Measurements from ENCODE around the gene SDK1. TPM values are rescaled to one million over a fixed set of nuclear protein-coding genes. Genes with fewer than 3 reads are reported as not detected.

Gene SDK1
- total and polyA plus RNA-seq, 2 experiments from 2014 or later, result 4.1 to 16.5 TPM

GRCh38 chr7:4100691-4101090 lies 799.6 kb downstream of the SDK1 start:
- H3K9me3 ChIP-seq (ENCODE audit: low read depth), result no peaks in the 10 kb centered on the region
- no peaks in the 10 kb centered on the region for H3K36me3 ChIP-seq
- no peaks in the 10 kb centered on the region for H3K27me3 ChIP-seq
- no peaks in the 10 kb centered on the region for H3K4me1 ChIP-seq (ENCODE audit: low read depth)
- TF ChIP-seq CTCF (IDR thresholded peaks at IDR 0.05; ENCODE audit: low read depth, low read length), result no peak
- no peak overlapping the region for H3K4me3 ChIP-seq
- no peak overlapping the region for H3K27ac ChIP-seq
- DNase-seq (ENCODE audit: low read depth in 1 of 2, low spot score in 1 of 2), result no peak

- Histone ChIP-seq H3K27me3 (no peaks in the 10 kb centered on the region), H3K36me3 (no peaks in the 10 kb centered on the region), H3K9me3 (ENCODE audit: low read depth) (no peaks in the 10 kb centered on the region), H3K4me1 (ENCODE audit: low read depth) (no peaks in the 10 kb centered on the region), H3K27ac (no peak overlapping the region), H3K4me3 (no peak overlapping the region)
- DNase-seq (ENCODE audit: low read depth in 1 of 2, low spot score in 1 of 2), result no peak
- no peak for TF ChIP-seq CTCF (IDR thresholded peaks at IDR 0.05; ENCODE audit: low read depth, low read length)
Observed at GRCh38 chr7:4102231-4102841, 801.3 kb downstream of the SDK1 start.

- Histone ChIP-seq H3K27me3 (no peaks in the 10 kb centered on the region), H3K4me3 (no peak overlapping the region), H3K36me3 (no peaks in the 10 kb centered on the region), H3K27ac (no peak overlapping the region), H3K9me3 (ENCODE audit: low read depth) (no peaks in the 10 kb centered on the region), H3K4me1 (ENCODE audit: low read depth) (no peaks in the 10 kb centered on the region)
- no peak for DNase-seq (ENCODE audit: low read depth in 1 of 2, low spot score in 1 of 2)
- no peak for TF ChIP-seq CTCF (IDR thresholded peaks at IDR 0.05; ENCODE audit: low read depth, low read length)
Observed at GRCh38 chr7:4103352-4104091, 802.5 kb downstream of the SDK1 start.

- Histone ChIP-seq H3K27me3 (no peaks in the 10 kb centered on the region), H3K36me3 (no peaks in the 10 kb centered on the region), H3K9me3 (ENCODE audit: low read depth) (no peaks in the 10 kb centered on the region), H3K27ac (no peak overlapping the region), H3K4me1 (ENCODE audit: low read depth) (no peaks in the 10 kb centered on the region), H3K4me3 (no peak overlapping the region)
- TF ChIP-seq CTCF (IDR thresholded peaks at IDR 0.05; ENCODE audit: low read depth, low read length), result no peak
- no peak for DNase-seq (ENCODE audit: low read depth in 1 of 2, low spot score in 1 of 2)
Observed at GRCh38 chr7:4107839-4108238, 806.8 kb downstream of the SDK1 start.

- Histone ChIP-seq H3K9me3 (ENCODE audit: low read depth) (no peaks in the 10 kb centered on the region), H3K27ac (no peak overlapping the region), H3K27me3 (no peaks in the 10 kb centered on the region), H3K36me3 (no peaks in the 10 kb centered on the region), H3K4me3 (no peak overlapping the region), H3K4me1 (ENCODE audit: low read depth) (no peaks in the 10 kb centered on the region)
- no peak for DNase-seq (ENCODE audit: low read depth in 1 of 2, low spot score in 1 of 2)
- no peak for TF ChIP-seq CTCF (IDR thresholded peaks at IDR 0.05; ENCODE audit: low read depth, low read length)
Observed at GRCh38 chr7:4108951-4109350, 807.9 kb downstream of the SDK1 start.
